CD14-positive monocyte (primary cell): ENCODE data around the gene DCC. TPM values are rescaled to one million over a fixed set of nuclear protein-coding genes. Genes with fewer than 3 reads are reported as not detected.

Experiments
- DNase-seq, 3 donors: peaks; one replicate each; pipeline ENCODE4 v3.0.0-alpha.2; 2011 to 2022
- H2AFZ ChIP-seq: 2 replicates; pipeline ENCODE4 v1.6.0; 2012; ENCODE audit warnings: mild to moderate bottlenecking, low read depth, low read length, inconsistent platforms; ENCODE audit not compliant: insufficient read depth, poor library complexity, severe bottlenecking
- H3K27ac ChIP-seq, 2 donors: 1 replicate in 1 of 2; 2 replicates in 1 of 2; pipeline ENCODE4 v1.5.1; 2012 to 2013; ENCODE audit warnings: low read length in 2 of 2, control low read depth in 1 of 2, inconsistent platforms in 1 of 2, low read depth in 1 of 2, mild to moderate bottlenecking in 1 of 2
- H3K27me3 ChIP-seq, 2 donors: one replicate each; pipeline versions ENCODE4 v1.6.0 to v1.6.1; 2011 to 2013; ENCODE audit warnings: low read length in 2 of 2; ENCODE audit not compliant: control insufficient read depth in 2 of 2, insufficient read depth in 2 of 2
- H3K36me3 ChIP-seq, 2 donors: replicated peaks in 1 of 2; 1 replicate in 1 of 2; 2 replicates in 1 of 2; pipeline versions ENCODE4 v1.5.1 to v1.6.1; 2012 to 2013; ENCODE audit warnings: low read length in 2 of 2, control low read depth in 1 of 2, inconsistent platforms in 1 of 2, mild to moderate bottlenecking in 1 of 2; ENCODE audit not compliant: insufficient read depth in 2 of 2, control insufficient read depth in 1 of 2
- H3K4me1 ChIP-seq, 2 donors: 1 replicate in 1 of 2; 2 replicates in 1 of 2; pipeline versions ENCODE4 v1.5.1 to v1.6.1; 2012 to 2013; ENCODE audit warnings: low read length in 2 of 2, control low read depth in 1 of 2, inconsistent platforms in 1 of 2, mild to moderate bottlenecking in 1 of 2, moderate library complexity in 1 of 2; ENCODE audit not compliant: insufficient read depth in 2 of 2, control insufficient read depth in 1 of 2
- H3K4me2 ChIP-seq: replicated peaks from 2 replicates; pipeline ENCODE3; 2012; ENCODE audit warnings: low read length, moderate library complexity, mild to moderate bottlenecking; ENCODE audit not compliant: poor library complexity, severe bottlenecking; ENCODE audit errors: extremely low read depth
- H3K4me3 ChIP-seq, 3 experiments: fragments of 200-600 bp in 1 of 3; sonication (generic) in 1 of 3; replicated peaks in 1 of 3; 1 replicate in 2 of 3; 2 replicates in 1 of 3; pipeline ENCODE4 v1.5.1; 2011 to 2013; ENCODE audit warnings: low read length in 3 of 3, mild to moderate bottlenecking in 3 of 3, control low read depth in 2 of 3, low read depth in 2 of 3, inconsistent platforms in 1 of 3, moderate library complexity in 1 of 3
- H3K79me2 ChIP-seq: 2 replicates; pipeline ENCODE4 v1.6.0; 2012; ENCODE audit warnings: mild to moderate bottlenecking, control low read depth, inconsistent platforms, low read length, moderate library complexity; ENCODE audit not compliant: insufficient read depth
- H3K9ac ChIP-seq: 2 replicates; pipeline ENCODE4 v1.6.0; 2017; ENCODE audit warnings: low read length, mild to moderate bottlenecking; ENCODE audit not compliant: insufficient read depth, poor library complexity, severe bottlenecking
- H3K9me3 ChIP-seq, 2 donors: replicated peaks in 1 of 2; 1 replicate in 1 of 2; 2 replicates in 1 of 2; pipeline versions ENCODE4 v1.5.1 to v1.6.1; 2012 to 2013; ENCODE audit warnings: low read length in 2 of 2, control low read depth in 1 of 2; ENCODE audit not compliant: control insufficient read depth in 1 of 2, insufficient read depth in 1 of 2
- H4K20me1 ChIP-seq: 2 replicates; pipeline ENCODE4 v1.6.0; 2012; ENCODE audit warnings: mild to moderate bottlenecking, low read length, control low read depth, moderate library complexity; ENCODE audit not compliant: insufficient read depth
- H3K27ac Mint-ChIP-seq, 7 donors: one replicate each; pipeline ENCODE4 v1.8.0; 2020; ENCODE audit warnings: mild to moderate bottlenecking in 7 of 7, mixed read lengths in 7 of 7, moderate library complexity in 6 of 7, inconsistent platforms in 2 of 7
- H3K27me3 Mint-ChIP-seq, 3 donors: one replicate each; pipeline ENCODE4 v1.8.0; 2021 to 2022; ENCODE audit warnings: low read depth in 3 of 3, mild to moderate bottlenecking in 3 of 3, mixed read lengths in 3 of 3, moderate library complexity in 3 of 3, inconsistent platforms in 1 of 3
- H3K36me3 Mint-ChIP-seq, 2 donors: one replicate each; pipeline ENCODE4 v1.8.0; 2020; ENCODE audit warnings: mixed read lengths in 2 of 2, inconsistent platforms in 1 of 2, mild to moderate bottlenecking in 1 of 2
- H3K4me1 Mint-ChIP-seq: one replicate; pipeline ENCODE4 v1.8.0; 2020; ENCODE audit warnings: mild to moderate bottlenecking, mixed read lengths
- H3K4me3 Mint-ChIP-seq, 2 donors: one replicate each; pipeline ENCODE4 v1.8.0; 2020; ENCODE audit warnings: mild to moderate bottlenecking in 2 of 2, mixed read lengths in 2 of 2, moderate library complexity in 1 of 2
- H3K9me3 Mint-ChIP-seq, 7 donors: one replicate each; pipeline ENCODE4 v1.8.0; 2020 to 2022; ENCODE audit warnings: mixed read lengths in 7 of 7, mild to moderate bottlenecking in 6 of 7, moderate library complexity in 6 of 7, inconsistent platforms in 2 of 7
- CTCF ChIP-seq: fragments of 200-600 bp; IDR thresholded peaks from one replicate; pipeline ENCODE4 v1.8.0; 2022; ENCODE audit warnings: antibody characterized with exemption, mild to moderate bottlenecking
- WGBS: methylation state at CpG from one replicate; pipeline ENCODE4 v1.1.5; 2013; ENCODE audit warnings: missing lambda C conversion rate; ENCODE audit not compliant: insufficient coverage; 5-methylcytosine and 5-hydroxymethylcytosine counted together
- intact Hi-C, 2 donors: fragments of 100-400 bp; cut with micrococcal nuclease; formaldehyde crosslinking; loops; one replicate each; pipeline versions ENCODE4 v1.15.0 to v1.15.1; 2023
- polyA plus RNA-seq, 3 donors: library from polyadenylated mRNA; depleted of rRNA in 1 of 3; unstranded in 2 of 3; stranded (reverse) in 1 of 3; fragments of 300-500 nt in 2 of 3; fragments of >200 nt in 1 of 3; fragmentation: Illumina TruSeq in 2 of 3; gene quantifications; 1 replicate in 2 of 3; 2 replicates in 1 of 3; pipeline ENCODE4 v1.2.3, GENCODE V29; 2012 to 2021

The DCC gene
- polyA plus RNA-seq, 3 donors, result not detected

DNA sequence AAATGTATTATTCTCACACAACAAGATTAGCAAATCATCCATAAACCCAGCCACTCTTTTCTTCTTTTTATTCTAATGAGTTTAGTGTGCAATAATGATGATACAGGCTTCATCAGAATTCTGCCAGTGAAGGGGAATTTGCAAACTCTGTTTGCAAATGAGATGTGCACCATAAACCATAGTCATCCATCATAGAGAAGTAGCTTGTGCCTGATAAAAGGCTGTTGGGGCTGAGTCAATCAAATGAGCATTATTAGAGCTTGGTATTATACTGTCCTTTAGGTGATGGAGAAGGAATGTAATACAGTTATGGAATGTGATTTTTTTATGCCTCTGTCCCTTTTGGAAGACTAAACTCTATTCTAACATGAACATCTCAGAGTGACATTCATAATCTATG is 101.8 kb downstream of the DCC start:
- H3K4me1 ChIP-seq, result no peaks in the 10 kb centered on the region
- no peak overlapping the region for H3K27ac ChIP-seq
- no peak overlapping the region for H3K4me3 Mint-ChIP-seq
- no peaks in the 10 kb centered on the region for H3K36me3 Mint-ChIP-seq
- DNase-seq, result no peak
- no peak overlapping the region for H3K4me2 ChIP-seq
- H3K9ac ChIP-seq, result no peak overlapping the region
- no peak for TF ChIP-seq CTCF
- no peaks in the 10 kb centered on the region for H4K20me1 ChIP-seq
- intact Hi-C loops, result no loop called here
- H3K9me3 ChIP-seq, result no peaks in the 10 kb centered on the region
- peaks cover 0 to 5% (median 2%) of the 10 kb centered on the region in 7 donors for H3K9me3 Mint-ChIP-seq
- H3K79me2 ChIP-seq, result no peaks in the 10 kb centered on the region
- no peak overlapping the region for H2AFZ ChIP-seq
- no peaks in the 10 kb centered on the region for H3K36me3 ChIP-seq
- no peaks in the 10 kb centered on the region for H3K4me1 Mint-ChIP-seq
- no peak overlapping the region for H3K4me3 ChIP-seq
- no peaks in the 10 kb centered on the region for H3K27me3 ChIP-seq
- peaks cover 0 to 1% (median 0%) of the 10 kb centered on the region in 3 donors for H3K27me3 Mint-ChIP-seq
- H3K27ac Mint-ChIP-seq, result no peak overlapping the region

GRCh38 chr18:52442686-52443085 is 102.7 kb downstream of the DCC start:
- H3K27me3 Mint-ChIP-seq, result peaks cover 0 to 1% (median 0%) of the 10 kb centered on the region in 3 donors

More at GRCh38 chr18:52442686-52443085, 102.7 kb downstream of the DCC start:
- Histone ChIP-seq H4K20me1 (no peaks in the 10 kb centered on the region), H3K79me2 (no peaks in the 10 kb centered on the region), H3K27me3 (no peaks in the 10 kb centered on the region), H3K4me3 (no peak overlapping the region), H3K9me3 (no peaks in the 10 kb centered on the region), H3K4me1 (no peaks in the 10 kb centered on the region), H3K36me3 (no peaks in the 10 kb centered on the region), H3K27ac (no peak overlapping the region), H3K4me2 (no peak overlapping the region), H3K9ac (no peak overlapping the region), H2AFZ (no peak overlapping the region)
- no peak for DNase-seq
- no peaks in the 10 kb centered on the region for H3K36me3 Mint-ChIP-seq
- TF ChIP-seq CTCF, result no peak
- peaks cover 0 to 5% (median 0%) of the 10 kb centered on the region in 7 donors for H3K9me3 Mint-ChIP-seq
- no peak overlapping the region for H3K27ac Mint-ChIP-seq
- WGBS, result no CpG with 5 or more reads among the region's 2 CpGs
- no peak overlapping the region for H3K4me3 Mint-ChIP-seq
- H3K4me1 Mint-ChIP-seq, result no peaks in the 10 kb centered on the region
- intact Hi-C loops, result no loop called here
